ENCODE results near the gene WDR18. TPM values are rescaled to one million over a fixed set of nuclear protein-coding genes. Genes with fewer than 3 reads are reported as not detected.

Gene WDR18
- total RNA-seq, 1 donor from 2014 or later, result 19.4 TPM

- H3K27ac ChIP-seq (replicated peaks), result no peak overlapping the region
- intact Hi-C loops (cut with micrococcal nuclease), result no loop called here
- H3K27me3 ChIP-seq (ENCODE audit: low read depth), result peaks cover 65% of the 10 kb centered on the region
- H3K36me3 ChIP-seq, result peaks cover 20% of the 10 kb centered on the region
- no peak for DNase-seq
- no peaks in the 10 kb centered on the region for H3K9me3 ChIP-seq (replicated peaks)
- H3K4me3 ChIP-seq, result peak overlapping the region; percentile 7
- H3K4me1 ChIP-seq, result peaks cover 22% of the 10 kb centered on the region
- no peak for TF ChIP-seq CTCF (IDR thresholded peaks at IDR 0.05; ENCODE audit: borderline replicate concordance)
These were observed 12.1 kb downstream of the WDR18 start for GRCh38 chr19:996051-996838.

- Histone ChIP-seq H3K4me3 (no peak overlapping the region), H3K36me3 (peaks cover 14% of the 10 kb centered on the region), H3K4me1 (peaks cover 29% of the 10 kb centered on the region), H3K27ac (replicated peaks) (no peak overlapping the region), H3K27me3 (ENCODE audit: low read depth) (peaks cover 83% of the 10 kb centered on the region), H3K9me3 (replicated peaks) (no peaks in the 10 kb centered on the region)
- intact Hi-C loops (cut with micrococcal nuclease), result no loop called here
- no peak for TF ChIP-seq CTCF (IDR thresholded peaks at IDR 0.05; ENCODE audit: borderline replicate concordance)
- DNase-seq, result no peak
These were observed 13.9 kb downstream of the WDR18 start for GRCh38 chr19:998064-998463.

- no peak overlapping the region for H3K27ac ChIP-seq (replicated peaks)
- H3K36me3 ChIP-seq, result peaks cover 2% of the 10 kb centered on the region
- DNase-seq, result no peak
- peaks cover 29% of the 10 kb centered on the region for H3K4me1 ChIP-seq
- intact Hi-C loops (cut with micrococcal nuclease), result no loop called here
- no peak for TF ChIP-seq CTCF (IDR thresholded peaks at IDR 0.05; ENCODE audit: borderline replicate concordance)
- no peak overlapping the region for H3K4me3 ChIP-seq
- peaks cover 89% of the 10 kb centered on the region for H3K27me3 ChIP-seq (ENCODE audit: low read depth)
- no peaks in the 10 kb centered on the region for H3K9me3 ChIP-seq (replicated peaks)
These were observed 15.2 kb downstream of the WDR18 start for GRCh38 chr19:999379-999719.

- H3K9me3 ChIP-seq (replicated peaks), result no peaks in the 10 kb centered on the region
- DNase-seq, result no peak
- peaks cover 29% of the 10 kb centered on the region for H3K4me1 ChIP-seq
- peak within 1 kb of the TSS; percentile 49 for H3K4me3 ChIP-seq
- TF ChIP-seq CTCF (IDR thresholded peaks at IDR 0.05; ENCODE audit: borderline replicate concordance), result peak; percentile 60
- H3K27ac ChIP-seq (replicated peaks), result no peak within 1 kb of the TSS
- peaks cover 86% of the 10 kb centered on the region for H3K27me3 ChIP-seq (ENCODE audit: low read depth)
- H3K36me3 ChIP-seq, result no peaks in the 10 kb centered on the region
- intact Hi-C loops (cut with micrococcal nuclease), result no loop called here
These were observed 15.9 kb downstream of the WDR18 start, which contains the start of gene GRIN3B for GRCh38 chr19:1000095-1000494. TSS of gene GRIN3B (plus strand) at chr19:1000419. CDS start at chr19:1000438, 19 bp downstream.

GRCh38 chr19:1000591-1001537 is 16.7 kb downstream of the WDR18 start:
- Histone ChIP-seq H3K4me1 (peaks cover 26% of the 10 kb centered on the region), H3K4me3 (peak overlapping the region; percentile 49), H3K9me3 (replicated peaks) (no peaks in the 10 kb centered on the region), H3K27me3 (ENCODE audit: low read depth) (peaks cover 78% of the 10 kb centered on the region), H3K36me3 (no peaks in the 10 kb centered on the region), H3K27ac (replicated peaks) (no peak overlapping the region)
- intact Hi-C loops (cut with micrococcal nuclease), result no loop called here
- DNase-seq, result no peak
- TF ChIP-seq CTCF (IDR thresholded peaks at IDR 0.05; ENCODE audit: borderline replicate concordance), result no peak
